Esophagus muscularis mucosa (tissue), 4 donors: ENCODE measurements around the gene CCDC9B. TPM values are rescaled to one million over a fixed set of nuclear protein-coding genes. Genes with fewer than 3 reads are reported as not detected.

Experiments
- DNase-seq: peaks from one replicate; pipeline ENCODE4 v3.0.0-alpha.2; 2017; ENCODE audit errors: extremely low spot score
- H3K27ac ChIP-seq, 4 donors: fragments of 200-600 bp; sonication (generic); replicated peaks in 1 of 4; 1 replicate in 3 of 4; 2 replicates in 1 of 4; pipeline ENCODE4 v1.5.1; 2016 to 2019; ENCODE audit warnings: mild to moderate bottlenecking in 1 of 4
- H3K27me3 ChIP-seq, 4 donors: fragments of 200-600 bp; sonication (generic); one replicate each; pipeline versions ENCODE4 v1.5.1 to v1.6.0; 2016 to 2019
- H3K36me3 ChIP-seq, 4 donors: fragments of 200-600 bp; sonication (generic); one replicate each; pipeline ENCODE4 v1.5.1; 2016 to 2019
- H3K4me1 ChIP-seq, 4 donors: fragments of 200-600 bp; sonication (generic); one replicate each; pipeline ENCODE4 v1.5.1; 2016 to 2019
- H3K4me3 ChIP-seq, 4 donors: fragments of 200-600 bp; sonication (generic); 1 replicate in 2 of 4; 2 replicates in 2 of 4; pipeline ENCODE4 v1.5.1; 2016 to 2019; ENCODE audit warnings: mild to moderate bottlenecking in 4 of 4, moderate library complexity in 1 of 4
- H3K9me3 ChIP-seq, 4 donors: fragments of 200-600 bp; sonication (generic); 1 replicate in 3 of 4; 2 replicates in 1 of 4; pipeline ENCODE4 v1.5.1; 2016 to 2019
- EP300 ChIP-seq: sonication (generic); formaldehyde crosslinking; IDR thresholded peaks from one replicate; pipeline ENCODE4 v1.6.1; 2017; ENCODE audit warnings: antibody characterized with exemption
- POLR2A ChIP-seq: fragments of 450-650 bp; IDR thresholded peaks from one replicate; pipeline ENCODE4 v1.6.1; 2017; ENCODE audit warnings: antibody characterized with exemption, moderate library complexity, mild to moderate bottlenecking, low read depth
- POLR2AphosphoS5 ChIP-seq, 2 donors: sonication (generic); formaldehyde crosslinking; IDR thresholded peaks; one replicate each; pipeline ENCODE4 v1.6.1; 2017; ENCODE audit warnings: antibody characterized with exemption in 2 of 2
- WGBS: methylation state at CpG from one replicate; pipeline ENCODE4 v1.1.5; 2018; 5-methylcytosine and 5-hydroxymethylcytosine counted together
- intact Hi-C: fragments of 100-400 bp; cut with DNase I; formaldehyde crosslinking; loops from one replicate; pipeline ENCODE4 v1.15.1; 2023
- total RNA-seq, 4 donors: library from RNA; depleted of rRNA; stranded (reverse); fragments of >200 nt; gene quantifications; one replicate each; pipeline versions ENCODE4 v1.1.0 to v1.2.1, GENCODE V29; 2016
- TF ChIP-seq, protein P1 (sequence below), 3 experiments: fragments of 200-600 bp in 2 of 3; fragments of 450-650 bp in 1 of 3; sonication (generic) in 2 of 3; IDR thresholded peaks; one replicate each; pipeline ENCODE4 v1.5.1; 2017 to 2019; ENCODE audit warnings: antibody characterized with exemption in 3 of 3, mild to moderate bottlenecking in 2 of 3, moderate library complexity in 1 of 3

CCDC9B gene
- total RNA-seq, 4 donors from 2014 or later: 22.9 to 82.6 (median 56.3) TPM

DNA sequence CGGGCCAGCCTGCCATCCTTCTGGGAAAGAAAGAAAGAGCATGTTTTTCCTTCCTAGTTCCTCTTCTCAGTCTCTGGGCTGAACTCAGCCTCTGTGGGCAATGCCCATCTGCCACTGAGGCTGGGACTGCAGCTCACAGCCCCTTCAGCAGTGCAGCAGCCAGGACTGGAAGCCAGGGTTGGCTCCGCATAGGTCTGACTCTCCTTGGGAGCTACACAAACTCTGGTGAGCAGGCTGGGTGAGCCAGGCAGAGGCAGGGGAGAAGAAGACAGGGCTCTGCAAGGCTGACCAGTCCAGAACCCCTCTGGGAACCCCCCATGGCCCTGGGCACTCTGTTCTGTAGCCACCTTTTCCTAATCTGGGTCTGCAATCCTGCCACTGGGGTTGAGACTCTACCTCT is 20.9 kb upstream of the CCDC9B start:
- Histone ChIP-seq H3K4me3 (no peak overlapping the region), H3K27me3 (peaks cover 0 to 12% (median 0%) of the 10 kb centered on the region in 4 donors), H3K27ac (no peak overlapping the region), H3K9me3 (no peaks in the 10 kb centered on the region), H3K4me1 (peaks cover 15 to 24% (median 18%) of the 10 kb centered on the region in 4 donors), H3K36me3 (no peaks in the 10 kb centered on the region)
- TF ChIP-seq POLR2AphosphoS5 (IDR thresholded peaks at IDR 0.05) (no peak), POLR2A (no peak), EP300 (no peak)
- TF ChIP-seq, protein P1, sequence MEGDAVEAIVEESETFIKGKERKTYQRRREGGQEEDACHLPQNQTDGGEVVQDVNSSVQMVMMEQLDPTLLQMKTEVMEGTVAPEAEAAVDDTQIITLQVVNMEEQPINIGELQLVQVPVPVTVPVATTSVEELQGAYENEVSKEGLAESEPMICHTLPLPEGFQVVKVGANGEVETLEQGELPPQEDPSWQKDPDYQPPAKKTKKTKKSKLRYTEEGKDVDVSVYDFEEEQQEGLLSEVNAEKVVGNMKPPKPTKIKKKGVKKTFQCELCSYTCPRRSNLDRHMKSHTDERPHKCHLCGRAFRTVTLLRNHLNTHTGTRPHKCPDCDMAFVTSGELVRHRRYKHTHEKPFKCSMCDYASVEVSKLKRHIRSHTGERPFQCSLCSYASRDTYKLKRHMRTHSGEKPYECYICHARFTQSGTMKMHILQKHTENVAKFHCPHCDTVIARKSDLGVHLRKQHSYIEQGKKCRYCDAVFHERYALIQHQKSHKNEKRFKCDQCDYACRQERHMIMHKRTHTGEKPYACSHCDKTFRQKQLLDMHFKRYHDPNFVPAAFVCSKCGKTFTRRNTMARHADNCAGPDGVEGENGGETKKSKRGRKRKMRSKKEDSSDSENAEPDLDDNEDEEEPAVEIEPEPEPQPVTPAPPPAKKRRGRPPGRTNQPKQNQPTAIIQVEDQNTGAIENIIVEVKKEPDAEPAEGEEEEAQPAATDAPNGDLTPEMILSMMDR (IDR thresholded peaks at IDR 0.05): no peak
- intact Hi-C loops: no loop called here
- 88% methylated on average over 2 of the region's 2 CpGs for WGBS
- DNase-seq: no peak

GRCh38 chr15:40360015-40360414 is 19.3 kb upstream of the CCDC9B start:
- H3K9me3 ChIP-seq: no peaks in the 10 kb centered on the region
- intact Hi-C loops: no loop called here
- no peak for DNase-seq
- WGBS: 97% methylated on average over 4 of the region's 4 CpGs
- peaks cover 0 to 12% (median 0%) of the 10 kb centered on the region in 4 donors for H3K27me3 ChIP-seq
- H3K4me1 ChIP-seq: peaks cover 12 to 21% (median 16%) of the 10 kb centered on the region in 4 donors
- H3K36me3 ChIP-seq: no peaks in the 10 kb centered on the region
- no peak overlapping the region for H3K4me3 ChIP-seq
- H3K27ac ChIP-seq: no peak overlapping the region
- TF ChIP-seq, protein P1 (IDR thresholded peaks at IDR 0.05): no peak
- TF ChIP-seq POLR2A (no peak), POLR2AphosphoS5 (IDR thresholded peaks at IDR 0.05) (no peak), EP300 (no peak)

DNA sequence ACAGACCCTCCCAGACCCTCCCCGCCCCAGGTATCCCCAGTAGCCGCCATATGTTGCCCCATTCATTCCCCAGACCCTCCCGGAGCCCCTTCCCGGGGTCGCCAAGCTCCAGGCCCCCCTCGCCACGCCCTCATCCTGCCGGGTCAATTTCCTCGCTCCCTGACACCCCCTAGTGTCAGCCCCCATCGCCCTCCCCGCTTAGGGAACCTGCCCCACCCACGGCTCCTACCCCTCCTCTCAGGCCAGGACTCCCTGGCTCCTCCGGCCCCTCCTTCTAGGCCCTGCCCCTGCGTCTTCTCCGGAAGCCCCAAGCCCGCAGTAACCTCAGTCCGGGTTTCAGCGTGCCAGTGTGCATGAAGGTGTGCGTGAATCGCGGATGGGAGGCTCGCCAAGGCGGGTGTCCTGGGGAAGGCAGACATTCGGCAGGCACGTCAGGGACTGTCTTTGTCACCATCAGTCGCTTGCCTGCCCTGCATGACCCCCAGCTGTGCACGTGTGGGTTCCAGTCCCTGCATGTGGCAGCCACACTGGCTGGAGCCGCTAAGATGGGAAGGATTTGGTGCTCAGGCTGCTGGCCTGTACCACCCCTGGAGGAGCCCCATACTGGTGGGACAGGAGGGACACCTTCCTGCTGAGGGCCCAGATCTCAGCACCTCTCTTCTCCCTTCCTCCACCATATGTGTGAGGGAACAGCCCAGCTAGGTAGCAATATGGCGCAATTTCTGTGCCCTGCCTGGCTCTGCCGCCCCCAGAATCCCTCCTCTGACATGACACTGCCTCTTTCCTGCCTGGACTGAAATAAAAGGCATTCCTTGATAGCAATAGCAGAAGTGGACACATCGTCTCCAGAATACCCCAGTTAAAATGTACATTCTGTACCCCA is 18.0 kb upstream of the CCDC9B start:
- H3K27me3 ChIP-seq: peaks cover 0 to 12% (median 0%) of the 10 kb centered on the region in 4 donors
- TF ChIP-seq, protein P1 (IDR thresholded peaks at IDR 0.05): no peak
- TF ChIP-seq POLR2AphosphoS5 (IDR thresholded peaks at IDR 0.05): no peak
- peak overlapping the region; percentile 54 to 68 (median 56) for H3K4me3 ChIP-seq
- no peaks in the 10 kb centered on the region for H3K9me3 ChIP-seq
- 13% methylated on average over 28 of the region's 31 CpGs for WGBS
- H3K4me1 ChIP-seq: peaks cover 15 to 28% (median 26%) of the 10 kb centered on the region in 4 donors
- no peak overlapping the region for H3K27ac ChIP-seq
- no peak for DNase-seq
- no peaks in the 10 kb centered on the region for H3K36me3 ChIP-seq
- intact Hi-C loops: no loop called here

- H3K27ac ChIP-seq: peak within 1 kb of the TSS in 1 of 4 donors; percentile 5
- intact Hi-C loops: no loop called here
Measured at GRCh38 chr15:40357723-40358470, 17.2 kb upstream of the CCDC9B start, which contains the start of gene DISP2. TSS of gene DISP2 (plus strand) at chr15:40358219. CDS start at chr15:40358322, 103 bp downstream.

More at GRCh38 chr15:40357723-40358470, 17.2 kb upstream of the CCDC9B start, which contains the start of gene DISP2:
- peak; percentile 94 for DNase-seq
- H3K36me3 ChIP-seq: no peaks in the 10 kb centered on the region
- WGBS: 6% methylated on average over 39 of the region's 82 CpGs
- H3K9me3 ChIP-seq: no peaks in the 10 kb centered on the region
- TF ChIP-seq EP300: no peak
- no peak for TF ChIP-seq POLR2A
- TF ChIP-seq, protein P1 (IDR thresholded peaks at IDR 0.05): peak in 1 of 3 experiments; percentile 40
- peak within 1 kb of the TSS; percentile 54 to 68 (median 56) for H3K4me3 ChIP-seq
- H3K27me3 ChIP-seq: peaks cover 0 to 12% (median 0%) of the 10 kb centered on the region in 4 donors
- peaks cover 15 to 29% (median 28%) of the 10 kb centered on the region in 4 donors for H3K4me1 ChIP-seq
